IPS-NIHi7 (cell line): ENCODE data around the gene B9D1.

Experiments
- DNase-seq: peaks from one replicate; pipeline ENCODE4 v3.0.0; 2012; ENCODE audit warnings: mixed read lengths; ENCODE audit errors: extremely low spot score

Gene B9D1

GRCh38 chr17:19388791-19389785, 26.6 kb upstream of the B9D1 start:
- no peak for DNase-seq

- no peak for DNase-seq
Observed at GRCh38 chr17:19387921-19388521, 25.5 kb upstream of the B9D1 start.

GRCh38 chr17:19386974-19387920, 24.7 kb upstream of the B9D1 start, which contains the start of gene MFAP4:
TSS of gene MFAP4 (minus strand) at chr17:19387190. CDS start at chr17:19387155, 35 bp downstream.
- peak; percentile 71 for DNase-seq

- no peak for DNase-seq
Observed at GRCh38 chr17:19386051-19386929, 23.8 kb upstream of the B9D1 start.

GRCh38 chr17:19385521-19385983, 23.0 kb upstream of the B9D1 start:
- no peak for DNase-seq

- no peak for DNase-seq
Observed at GRCh38 chr17:19384723-19385391, 22.3 kb upstream of the B9D1 start.

- DNase-seq, result no peak
Observed at GRCh38 chr17:19383681-19384470, 21.4 kb upstream of the B9D1 start.

- no peak for DNase-seq
Observed at GRCh38 chr17:19382531-19383444, 20.3 kb upstream of the B9D1 start.

GRCh38 chr17:19381741-19382444, 19.4 kb upstream of the B9D1 start:
- no peak for DNase-seq

- no peak for DNase-seq
Observed at GRCh38 chr17:19381361-19381740, 18.8 kb upstream of the B9D1 start.

- no peak for DNase-seq
Observed at GRCh38 chr17:19380481-19381301, 18.2 kb upstream of the B9D1 start.

- no peak for DNase-seq
Observed at GRCh38 chr17:19379361-19380065, 17.0 kb upstream of the B9D1 start.

GRCh38 chr17:19378416-19379360, 16.2 kb upstream of the B9D1 start, which contains the start of gene MAPK7:
TSS of gene MAPK7 (plus strand) at chr17:19378498. CDS start at chr17:19378901, 403 bp downstream.
- DNase-seq, result peak; percentile 27

GRCh38 chr17:19377602-19378415, 15.3 kb upstream of the B9D1 start:
- DNase-seq, result peak; percentile 99
